Hematopoietic multipotent progenitor cell treated with erythropoietin and hydrocortisone succinate and interleukin-3 and kit ligand, for 15 days (in vitro differentiated cells): ENCODE results near the gene NEURL4.
A peak's percentile ranks its signal among the peaks of the same experiment; 100 is the strongest.
"Not testable (repeated sequence)": the region's sequence is repeated elsewhere in the genome, so short reads cannot be mapped to it uniquely, and the experiment has no call there.

ENCODE experiments used
- DNase-seq: peaks from one replicate; pipeline ENCODE4 v3.0.0-alpha.2; 2015; ENCODE audit warnings: low spot score

NEURL4 gene

DNA sequence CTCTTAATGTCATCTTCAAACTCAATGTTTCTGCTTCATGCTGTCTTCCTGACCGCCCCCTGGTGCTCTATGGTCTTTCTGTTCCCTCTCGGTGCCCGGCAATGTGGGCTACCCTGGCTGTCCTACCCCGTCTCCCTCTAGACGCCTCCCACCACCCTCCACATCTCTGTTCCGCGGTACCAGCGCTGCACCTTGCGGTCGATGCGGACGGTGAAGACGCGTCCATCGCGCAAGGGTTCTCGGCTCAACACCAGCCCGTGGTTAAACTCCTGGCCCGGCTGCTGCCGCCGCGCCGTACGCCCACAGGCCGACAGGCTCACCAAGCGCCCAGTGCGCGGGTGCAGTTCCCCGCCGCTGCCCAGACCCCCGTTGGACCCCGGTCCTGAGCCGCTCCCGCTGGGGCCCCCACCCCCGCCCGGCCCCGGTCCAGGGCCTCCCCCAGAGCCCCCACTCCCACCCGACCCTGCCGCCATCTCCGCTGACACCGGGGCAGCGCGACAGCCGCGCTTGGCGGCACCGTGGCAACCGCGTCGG lies at the start of gene NEURL4:
NEURL4 (minus strand) TSS at position 496 of the 534 bp plus-strand sequence; CDS start at position 473, 23 bp downstream.
- DNase-seq, result no peak

DNA sequence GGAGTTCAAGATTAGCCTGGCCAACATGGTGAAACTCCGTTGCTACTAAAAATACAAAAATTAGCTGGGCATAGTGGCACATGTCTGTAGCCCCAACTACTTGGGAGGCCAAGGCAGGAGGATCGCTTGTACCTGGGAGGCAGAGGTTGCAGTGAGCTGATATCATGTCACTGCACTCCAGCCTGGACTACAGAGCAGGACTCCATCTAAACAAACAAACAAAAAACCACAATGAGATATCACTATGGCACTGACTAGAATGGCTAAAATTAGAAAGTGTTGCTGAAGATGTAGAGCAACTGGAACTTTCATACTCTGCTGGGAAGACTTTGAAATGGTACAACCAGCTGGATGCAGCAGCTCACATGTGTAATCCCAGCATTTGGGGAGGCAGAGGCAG lies 45.2 kb upstream of the NEURL4 start:
- DNase-seq, result no peak

DNA sequence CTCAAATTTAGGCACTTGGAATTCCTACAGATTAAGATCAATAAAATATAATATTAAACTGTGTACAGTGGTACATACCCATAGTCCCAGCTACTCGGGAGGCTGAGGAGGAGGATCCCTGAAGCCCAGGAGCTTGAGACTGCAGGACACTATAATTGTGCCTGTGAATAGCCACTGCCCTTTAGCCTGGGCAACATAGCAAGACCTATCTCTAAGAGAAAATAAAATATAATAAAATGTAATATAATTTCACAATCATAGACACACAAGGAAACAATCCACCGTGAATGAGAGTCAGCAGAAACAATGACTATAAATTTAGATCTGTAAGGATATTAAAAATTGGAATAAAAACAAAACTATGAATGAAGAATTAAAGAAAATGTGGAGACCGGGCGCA lies 41.7 kb upstream of the NEURL4 start:
- no peak for DNase-seq

DNA sequence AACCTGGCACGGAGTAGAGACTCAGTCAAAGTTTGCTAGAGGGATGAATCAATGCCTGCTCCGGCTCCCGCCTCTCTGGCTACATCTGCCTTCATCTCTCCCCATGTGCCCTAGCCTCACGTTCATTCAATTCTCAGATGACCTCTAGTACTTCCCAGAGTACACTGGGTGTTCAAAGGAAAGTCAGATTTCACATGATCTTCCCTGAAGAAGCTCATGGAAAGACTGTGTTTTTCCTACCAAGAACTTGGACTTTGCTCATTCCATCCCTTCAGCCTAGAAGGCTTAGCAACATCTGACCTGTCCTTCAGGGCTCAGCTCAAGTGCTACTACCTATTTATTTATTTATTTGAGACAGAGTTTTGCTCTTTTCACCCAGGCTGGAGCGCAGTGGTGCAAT lies 40.7 kb upstream of the NEURL4 start:
- DNase-seq, result no peak

DNA sequence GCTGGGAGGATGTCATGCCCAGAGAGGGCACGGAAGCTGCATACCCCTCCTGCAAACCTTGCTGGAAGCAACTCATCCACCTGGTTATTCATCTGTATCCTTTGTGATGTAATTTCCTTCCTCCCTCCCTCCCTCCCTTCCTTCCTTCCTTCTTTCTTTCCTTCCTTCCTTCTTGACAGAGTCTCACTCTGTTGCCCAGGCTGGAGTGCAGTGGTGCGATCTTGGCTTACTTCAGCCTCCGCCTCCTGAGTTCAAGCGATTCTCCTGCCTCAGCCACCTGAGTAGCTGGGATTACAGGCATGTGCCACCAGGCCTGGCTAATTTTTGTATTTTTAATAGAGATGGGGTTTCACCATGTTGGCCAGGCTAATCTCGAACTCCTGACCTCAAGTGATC lies 39.5 kb upstream of the NEURL4 start:
- not testable (repeated sequence) for DNase-seq

DNA sequence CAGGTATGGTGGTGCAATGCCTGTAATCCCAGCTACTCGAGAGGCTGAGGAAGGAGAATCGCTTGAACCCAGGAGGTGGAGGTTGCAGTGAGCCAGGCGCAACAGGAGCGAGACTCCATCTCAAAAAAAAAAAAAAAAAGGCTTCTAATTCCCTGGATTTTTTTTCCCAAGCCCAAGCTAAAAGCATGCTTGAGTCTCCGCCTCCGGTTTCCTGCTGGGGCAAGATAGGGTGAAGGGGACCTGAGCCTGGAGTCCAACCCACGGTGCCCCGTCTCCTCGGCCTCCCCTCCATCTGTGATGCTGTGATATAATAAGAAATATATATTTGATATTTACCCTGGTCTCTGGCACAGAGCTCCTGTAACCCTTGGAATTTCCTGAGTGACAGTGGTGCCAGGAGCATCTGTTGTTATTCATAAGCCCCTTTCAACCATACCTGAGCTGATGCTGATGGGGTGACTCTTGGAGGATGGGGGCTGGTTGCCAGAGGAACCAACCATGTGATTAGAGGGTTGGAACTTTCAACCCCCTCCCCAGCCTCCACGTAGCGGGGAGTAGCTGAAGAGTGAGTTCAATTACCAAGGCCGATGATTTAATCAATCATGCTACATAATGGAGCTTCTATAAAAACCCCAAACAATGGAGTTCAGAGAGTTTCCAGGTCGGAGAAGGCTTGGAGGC lies 38.9 kb upstream of the NEURL4 start:
- no peak for DNase-seq

DNA sequence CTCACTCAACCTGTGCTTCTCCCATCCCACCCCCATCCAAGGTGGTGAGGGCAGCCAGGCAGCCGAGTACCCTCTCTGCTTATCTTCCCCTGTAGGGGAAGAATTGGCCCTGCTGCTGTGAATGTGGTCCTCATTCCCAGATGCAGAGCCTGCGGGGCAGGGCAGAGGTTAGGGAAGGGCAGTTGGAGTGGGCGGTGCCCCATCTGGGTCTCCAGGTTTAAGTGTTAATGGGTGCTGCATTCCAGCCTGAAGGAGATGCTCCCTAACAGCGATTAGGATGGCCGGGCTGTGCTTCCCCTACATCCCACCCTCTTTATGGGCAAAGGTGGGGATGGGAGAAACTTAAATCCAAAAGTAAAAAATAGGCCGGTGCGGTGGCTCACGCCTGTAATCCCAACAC lies 37.9 kb upstream of the NEURL4 start:
- no peak for DNase-seq

DNA sequence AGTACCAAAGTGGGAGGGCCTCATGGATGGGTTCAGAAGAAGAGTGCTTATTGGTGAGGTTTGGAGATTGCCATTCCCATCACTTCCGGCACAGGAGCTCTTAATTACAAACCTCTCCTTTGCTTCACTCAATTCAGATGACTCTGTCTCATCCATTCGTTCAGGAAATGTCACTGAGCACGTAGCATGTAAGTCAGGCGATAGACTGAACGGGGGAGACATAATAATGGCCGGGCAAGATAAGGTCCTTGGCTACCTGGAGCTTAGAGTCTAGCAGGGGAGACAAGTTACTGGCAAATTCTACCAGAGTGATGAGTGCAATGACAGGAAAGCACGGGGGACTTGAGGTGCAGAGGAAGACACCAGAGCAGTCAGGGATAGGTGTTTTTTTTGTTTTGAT lies 36.8 kb upstream of the NEURL4 start:
- not testable (repeated sequence) for DNase-seq

DNA sequence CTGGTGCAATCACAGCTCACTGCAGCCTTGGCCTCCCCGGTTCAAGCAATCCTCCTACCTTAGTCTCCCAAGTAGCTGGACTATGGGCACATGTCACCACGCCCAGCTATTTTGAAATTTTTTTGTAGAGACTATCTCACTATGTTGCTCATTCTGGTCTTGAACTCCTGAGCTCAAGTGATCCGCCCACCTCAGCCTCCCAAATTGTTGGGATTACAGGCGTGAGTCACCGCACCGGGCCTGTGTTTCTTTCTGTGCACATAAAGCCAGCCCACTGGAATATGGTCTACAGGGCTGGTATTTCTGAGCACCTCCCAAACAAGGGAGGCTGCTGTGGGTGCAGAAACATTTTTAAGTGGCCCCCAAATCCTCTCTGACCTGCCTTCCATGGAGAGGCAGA lies 34.2 kb upstream of the NEURL4 start:
- no peak for DNase-seq

DNA sequence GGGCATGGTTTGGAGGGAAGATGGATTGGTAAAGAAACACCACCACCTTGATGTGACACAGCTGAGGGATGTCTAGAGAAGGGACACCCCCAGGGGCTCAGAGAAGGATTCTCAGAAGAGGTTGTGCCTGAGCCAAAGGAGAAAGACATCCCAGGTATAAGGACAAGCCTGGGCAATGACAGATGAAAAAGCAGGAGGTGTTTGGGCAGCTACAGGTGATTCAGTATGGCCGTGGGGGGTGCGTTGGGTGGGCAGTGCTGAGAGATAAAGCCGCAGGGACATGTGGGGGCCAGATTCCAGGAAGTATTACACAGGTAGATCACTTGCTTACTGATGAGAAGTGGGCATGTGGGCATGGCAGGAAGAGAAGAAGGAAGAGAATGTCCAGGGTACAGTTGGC lies 32.8 kb upstream of the NEURL4 start:
- no peak for DNase-seq

DNA sequence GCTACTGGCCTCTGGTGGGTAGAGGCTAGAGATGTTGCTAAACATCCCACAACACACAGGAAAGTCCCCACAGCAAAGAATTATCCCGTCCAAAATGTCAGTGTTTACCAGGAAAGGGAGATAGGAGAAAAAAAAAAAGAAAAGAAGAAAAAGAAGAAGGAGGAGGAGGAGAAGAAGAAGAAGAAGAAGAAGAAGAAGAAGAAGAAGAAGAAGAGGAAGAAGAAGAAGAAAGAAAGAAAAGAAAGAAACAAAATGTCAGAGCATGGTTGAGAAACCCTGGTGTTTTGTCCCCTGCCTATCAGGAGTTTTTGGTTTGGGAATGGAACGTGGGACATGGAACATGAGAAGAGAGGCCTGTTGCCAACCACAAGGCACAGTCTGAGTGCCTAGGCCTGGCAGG lies 28.2 kb upstream of the NEURL4 start:
- DNase-seq, result no peak

DNA sequence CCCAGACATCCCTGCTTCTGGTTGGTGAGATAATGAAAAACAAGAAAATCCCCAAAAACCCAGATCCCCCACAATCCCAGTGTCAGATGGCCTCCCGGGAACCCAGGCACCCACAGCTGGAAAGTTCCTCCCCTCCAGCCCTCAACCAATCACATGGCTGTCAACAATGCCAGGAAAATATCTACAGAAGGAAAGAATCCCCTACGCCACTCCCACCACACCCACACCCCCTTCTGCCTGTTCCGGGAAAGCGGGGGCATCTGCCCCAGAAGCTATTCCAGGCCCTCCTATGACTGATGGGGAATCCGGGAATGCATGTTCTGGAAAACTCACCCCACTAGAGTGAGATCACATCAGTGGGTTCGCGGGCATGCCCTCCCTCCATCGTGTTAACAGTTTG lies 27.6 kb upstream of the NEURL4 start:
- DNase-seq, result no peak

DNA sequence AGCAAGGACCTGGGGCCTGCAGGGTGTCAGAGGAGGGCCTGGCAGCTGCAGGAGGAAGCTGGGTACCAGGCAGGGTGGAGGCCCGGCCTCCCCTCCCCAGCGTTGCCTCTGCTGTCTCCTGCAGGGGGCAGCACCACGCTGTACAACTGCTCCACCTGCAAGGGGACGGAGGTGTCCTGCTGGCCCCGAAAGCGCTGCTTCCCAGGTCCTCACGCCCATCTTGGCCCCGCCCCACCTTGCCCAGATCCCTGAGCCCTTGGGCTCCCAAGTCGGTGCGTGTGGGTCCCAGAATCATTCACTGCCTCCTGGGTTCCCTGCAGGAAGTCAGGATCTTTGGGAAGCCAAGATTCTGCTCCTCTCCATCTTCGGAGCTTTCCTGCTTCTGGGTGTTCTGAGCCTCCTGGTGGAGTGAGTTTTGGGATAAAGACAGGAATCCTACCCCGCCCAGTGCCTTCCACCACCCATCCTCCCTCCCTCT lies 27.0 kb upstream of the NEURL4 start:
- peak; percentile 75 for DNase-seq

DNA sequence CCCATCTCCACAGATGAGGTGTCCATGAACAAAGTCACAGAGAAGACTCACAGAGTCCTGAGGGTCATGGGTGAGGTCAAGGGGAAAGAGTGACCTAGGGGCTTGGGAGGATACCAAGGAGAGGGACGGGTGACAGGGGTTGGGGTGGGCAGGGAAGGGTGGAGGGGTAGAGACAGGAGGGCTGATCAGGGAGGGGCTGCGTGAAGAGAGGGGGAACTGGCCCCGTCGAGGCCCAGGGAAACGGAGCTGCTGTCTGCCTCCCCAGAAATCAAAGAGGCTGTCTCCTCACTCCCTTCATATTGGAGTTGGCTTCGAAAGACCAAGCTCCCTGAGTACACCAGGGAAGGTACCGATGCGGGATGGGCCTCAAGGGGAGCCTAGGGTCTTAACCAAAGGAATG lies 26.4 kb upstream of the NEURL4 start:
- no peak for DNase-seq

DNA sequence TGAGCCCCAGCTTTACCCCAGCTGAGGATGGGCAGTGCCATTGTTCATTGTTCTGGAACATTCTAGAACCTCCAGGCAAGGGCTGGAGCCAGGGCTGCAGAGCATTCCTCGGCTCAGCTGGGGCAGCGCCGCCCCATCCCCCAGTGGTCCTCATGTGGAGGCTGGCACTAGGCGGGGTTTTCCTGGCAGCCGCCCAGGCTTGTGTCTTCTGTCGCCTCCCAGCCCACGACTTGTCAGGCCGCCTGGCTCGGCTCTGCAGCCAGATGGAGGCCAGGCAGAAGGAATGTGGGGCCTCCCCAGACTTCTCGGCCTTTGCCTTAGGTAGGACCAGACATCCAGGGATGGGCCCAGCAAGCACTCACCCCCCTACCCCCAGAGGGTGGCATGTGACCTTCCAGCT lies 25.9 kb upstream of the NEURL4 start, which contains the start of gene TMEM95:
TMEM95 (plus strand) TSS at position 104 of the 400 bp plus-strand sequence; CDS start at position 153, 49 bp downstream.
- DNase-seq, result peak; percentile 36

DNA sequence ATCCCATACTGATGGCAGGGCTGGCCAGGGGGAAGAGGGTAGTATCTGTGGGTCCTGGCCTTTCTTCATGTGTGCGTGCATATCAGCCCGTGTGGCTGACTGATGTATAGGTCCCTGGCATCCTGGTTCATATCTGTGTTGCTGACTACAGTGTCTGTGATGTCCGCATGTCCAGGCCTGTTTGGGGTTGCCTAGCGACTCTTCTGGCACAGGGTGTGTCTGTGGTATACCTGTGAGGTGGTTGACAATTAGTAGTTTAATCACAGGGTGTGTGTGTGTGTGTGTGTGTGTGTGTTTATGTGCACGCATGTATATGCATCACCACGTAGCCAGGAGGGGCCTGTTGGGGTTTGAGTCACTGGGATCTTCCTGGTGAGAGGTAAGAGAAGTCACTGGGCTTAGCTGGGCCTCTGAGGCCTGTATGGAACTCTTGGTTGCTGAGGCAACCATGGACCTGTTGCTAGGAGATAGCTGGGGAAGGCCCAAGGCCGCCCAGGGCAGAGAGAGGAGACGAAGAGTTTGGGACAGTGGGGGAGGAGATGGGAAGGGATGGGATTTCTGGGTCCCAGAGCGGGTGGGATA lies 25.2 kb upstream of the NEURL4 start:
- DNase-seq, result peak; percentile 32

DNA sequence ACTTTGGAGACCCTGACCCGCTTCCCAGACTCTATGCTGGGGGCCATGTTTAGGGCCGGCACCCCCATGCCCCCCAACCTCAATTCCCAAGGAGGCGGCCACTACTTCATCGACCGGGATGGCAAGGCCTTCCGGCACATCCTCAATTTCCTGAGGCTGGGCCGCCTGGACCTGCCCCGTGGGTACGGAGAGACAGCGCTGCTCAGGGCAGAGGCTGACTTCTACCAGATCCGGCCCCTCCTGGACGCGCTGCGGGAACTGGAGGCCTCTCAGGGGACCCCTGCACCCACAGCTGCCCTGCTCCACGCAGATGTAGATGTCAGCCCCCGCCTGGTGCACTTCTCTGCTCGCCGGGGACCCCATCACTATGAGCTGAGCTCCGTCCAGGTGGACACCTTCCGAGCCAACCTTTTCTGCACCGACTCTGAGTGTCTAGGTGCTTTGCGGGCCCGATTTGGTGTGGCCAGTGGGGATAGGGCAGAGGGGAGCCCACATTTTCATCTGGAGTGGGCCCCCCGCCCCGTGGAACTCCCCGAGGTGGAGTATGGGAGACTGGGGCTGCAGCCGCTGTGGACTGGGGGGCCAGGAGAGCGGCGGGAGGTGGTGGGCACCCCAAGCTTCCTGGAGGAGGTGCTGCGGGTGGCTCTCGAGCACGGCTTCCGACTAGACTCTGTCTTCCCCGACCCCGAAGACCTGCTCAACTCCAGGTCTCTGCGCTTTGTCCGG lies 23.9 kb upstream of the NEURL4 start:
- DNase-seq, result no peak

DNA sequence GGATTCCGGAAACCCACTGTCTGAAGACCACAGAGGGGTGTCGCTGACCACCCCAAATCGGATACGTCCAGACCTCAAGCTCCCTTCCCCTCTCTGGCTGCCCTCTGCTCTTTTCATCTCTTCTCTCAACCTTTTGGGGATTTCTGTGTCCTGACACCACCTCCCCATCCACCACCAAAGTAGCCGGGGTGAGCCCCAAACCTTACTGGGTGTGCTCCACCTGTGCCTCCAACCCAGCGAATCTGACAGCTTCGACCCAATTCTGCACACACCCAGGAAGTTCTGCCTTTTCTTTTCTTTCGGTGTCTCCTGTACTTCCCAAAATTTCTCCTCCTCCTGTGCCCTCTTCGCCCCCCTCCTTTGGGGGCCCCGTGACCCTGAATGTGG lies 23.4 kb upstream of the NEURL4 start:
- no peak for DNase-seq

DNA sequence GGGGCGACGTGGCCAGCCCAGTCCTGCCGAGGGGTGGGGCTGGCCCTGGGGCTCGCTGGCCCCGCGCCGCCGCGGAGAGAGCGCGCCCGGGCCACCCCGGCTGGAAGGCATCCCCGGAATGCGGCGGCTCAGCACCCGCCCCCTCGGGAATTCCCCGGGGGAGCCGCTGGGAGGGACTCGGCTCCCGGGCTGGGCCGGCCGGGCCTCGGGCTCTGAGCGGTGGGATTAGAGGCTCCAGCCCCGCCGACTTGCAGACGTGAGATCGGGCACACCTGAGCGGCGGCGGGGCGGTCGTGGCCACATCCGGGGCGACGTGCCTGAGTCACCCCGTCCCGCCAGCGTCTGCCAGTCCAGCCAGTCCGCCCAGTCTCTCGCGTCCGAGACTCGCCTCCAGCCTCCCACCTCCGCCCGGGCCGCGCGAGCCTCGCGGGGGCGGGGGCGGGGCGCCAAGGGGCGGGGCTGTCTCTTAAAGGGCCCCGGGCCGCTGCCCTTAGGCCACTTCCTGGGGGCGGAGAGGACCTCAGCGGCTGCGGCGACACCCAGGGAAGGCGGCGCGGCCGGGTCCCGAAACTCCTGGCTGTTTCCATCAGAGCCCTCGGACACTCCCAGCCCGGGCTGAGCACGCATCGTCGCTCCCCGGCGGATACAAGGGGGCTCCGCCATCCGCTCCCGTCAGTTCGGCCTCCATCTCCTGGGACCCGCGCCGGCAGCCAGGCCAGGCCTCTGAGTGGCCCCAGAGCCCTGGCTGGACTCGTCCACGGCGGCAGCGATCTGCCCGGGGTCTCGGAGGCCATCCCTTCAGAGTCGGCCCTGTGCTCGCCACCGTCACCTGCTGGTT lies 22.7 kb upstream of the NEURL4 start, which contains the start of gene KCTD11:
KCTD11 (plus strand) TSS at position 498 of the 838 bp plus-strand sequence.
- DNase-seq, result peak; percentile 79

DNA sequence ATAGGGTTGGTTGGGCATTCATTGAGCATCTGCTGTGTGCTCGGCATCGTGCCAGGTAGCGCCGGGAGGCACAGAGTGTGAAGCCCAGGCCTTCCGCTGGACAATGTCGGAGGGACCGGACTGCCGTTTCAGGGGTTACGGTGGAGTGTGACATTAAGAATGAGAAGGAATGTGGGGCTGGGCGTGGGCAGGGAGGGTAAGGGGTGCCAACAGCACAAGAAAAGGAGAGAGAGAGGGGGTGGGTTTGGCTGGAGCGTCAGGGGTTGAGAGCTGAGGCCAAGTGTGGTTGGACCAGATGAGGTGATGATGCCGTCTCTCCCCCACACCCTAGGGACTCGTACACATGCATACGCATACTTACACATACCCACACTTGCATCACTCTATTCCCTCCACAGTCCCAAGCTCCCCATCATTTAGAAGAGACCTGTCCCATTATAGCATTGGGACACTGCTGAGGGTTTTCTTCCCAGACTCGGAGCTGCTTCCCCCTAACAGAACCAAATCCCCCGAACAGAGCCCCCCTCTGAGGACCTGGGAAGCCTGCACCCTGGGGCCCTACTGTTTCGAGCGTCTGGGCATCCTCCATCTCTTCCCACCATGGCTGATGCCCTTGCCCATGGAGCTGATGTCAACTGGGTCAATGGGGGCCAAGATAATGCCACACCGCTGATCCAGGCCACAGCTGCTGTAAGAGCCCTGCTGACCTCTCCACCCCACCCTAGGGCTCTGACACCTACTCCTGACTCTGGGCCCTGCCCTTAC lies 19.5 kb upstream of the NEURL4 start:
- DNase-seq, result no peak
